Upper lobe of right lung (tissue), 1 donor: ENCODE data around the gene OR51B6. TPM values are rescaled to one million over a fixed set of nuclear protein-coding genes. Genes with fewer than 3 reads are reported as not detected.
"Not testable (repeated sequence)": the region's sequence is repeated elsewhere in the genome, so short reads cannot be mapped to it uniquely, and the experiment has no call there.

Experiments used
- ATAC-seq: fragments of 200-7000 bp; cut with Tn5 transposase; one replicate; pipeline ENCODE4 v1.9.1; 2020; ENCODE audit warnings: mild to moderate bottlenecking, moderate library complexity
- DNase-seq: peaks from one replicate; pipeline ENCODE4 v3.0.0-alpha.2; 2020
- H3K27ac ChIP-seq: fragments of 200-600 bp; one replicate; pipeline ENCODE4 v1.8.0; 2022
- H3K27me3 ChIP-seq: fragments of 200-600 bp; one replicate; pipeline ENCODE4 v1.8.0; 2022; ENCODE audit warnings: mild to moderate bottlenecking
- H3K36me3 ChIP-seq: fragments of 200-600 bp; one replicate; pipeline ENCODE4 v1.8.0; 2022
- H3K4me1 ChIP-seq: fragments of 200-600 bp; one replicate; pipeline ENCODE4 v1.8.0; 2022
- H3K4me3 ChIP-seq: fragments of 200-600 bp; one replicate; pipeline ENCODE4 v1.8.0; 2022; ENCODE audit warnings: mild to moderate bottlenecking
- H3K9me3 ChIP-seq: fragments of 200-600 bp; one replicate; pipeline ENCODE4 v1.8.0; 2022
- CTCF ChIP-seq: fragments of 200-600 bp; IDR thresholded peaks from one replicate; pipeline ENCODE4 v1.8.0; 2022; ENCODE audit warnings: antibody characterized with exemption
- intact Hi-C: fragments of 100-400 bp; cut with DNase I; formaldehyde crosslinking; loops from one replicate; pipeline ENCODE4 v1.11.0; 2022
- total RNA-seq: library from RNA; stranded (reverse); fragmentation: NEBNext Ultra II Directional; extraction: Animal tissue kit (Norgen Biotek cat#: 25700); gene quantifications from one replicate; pipeline ENCODE4 v1.2.1, GENCODE V29; 2021
- donor health status: DM: no; HTN: yes; CAD: no; lungs with severe emphysema.

OR51B6 gene
- total RNA-seq, 1 donor from 2014 or later = not detected

GRCh38 chr11:5310423-5310822 is 40.9 kb upstream of the OR51B6 start:
- ATAC-seq = no peak
- no peak for TF ChIP-seq CTCF
- DNase-seq = no peak

GRCh38 chr11:5313326-5314023 is 37.8 kb upstream of the OR51B6 start:
- H3K4me1 ChIP-seq, H3K9me3 ChIP-seq, DNase-seq, H3K36me3 ChIP-seq, ATAC-seq, H3K27me3 ChIP-seq, intact Hi-C loops, H3K27ac ChIP-seq, H3K4me3 ChIP-seq: not testable (repeated sequence)

More at GRCh38 chr11:5310423-5310822, 40.9 kb upstream of the OR51B6 start:
- Histone ChIP-seq H3K36me3 (no peaks in the 10 kb centered on the region), H3K9me3 (no peaks in the 10 kb centered on the region), H3K27me3 (no peaks in the 10 kb centered on the region), H3K4me3 (no peak overlapping the region), H3K4me1 (no peaks in the 10 kb centered on the region), H3K27ac (no peak overlapping the region)
- intact Hi-C loops = no loop called here

- DNase-seq = no peak
- Histone ChIP-seq H3K9me3 (no peaks in the 10 kb centered on the region), H3K4me3 (no peak overlapping the region), H3K27me3 (no peaks in the 10 kb centered on the region), H3K4me1 (no peaks in the 10 kb centered on the region), H3K27ac (no peak overlapping the region), H3K36me3 (no peaks in the 10 kb centered on the region)
- TF ChIP-seq CTCF = no peak
- no peak for ATAC-seq
- intact Hi-C loops = no loop called here
Observed at GRCh38 chr11:5317292-5317691, 34.0 kb upstream of the OR51B6 start.

- Histone ChIP-seq H3K4me1 (no peaks in the 10 kb centered on the region), H3K27ac (no peak within 1 kb of the TSS), H3K27me3 (no peaks in the 10 kb centered on the region), H3K4me3 (no peak within 1 kb of the TSS), H3K36me3 (no peaks in the 10 kb centered on the region), H3K9me3 (no peaks in the 10 kb centered on the region)
- TF ChIP-seq CTCF = no peak
- ATAC-seq (no peak), DNase-seq (no peak)
- intact Hi-C loops = no loop called here
Observed at GRCh38 chr11:5324197-5324596, 27.1 kb upstream of the OR51B6 start, which contains the start of gene OR51B2. Gene OR51B2 (minus strand): TSS chr11:5324297. CDS start chr11:5324297, 0 bp downstream.

- Histone ChIP-seq H3K27ac (no peak overlapping the region), H3K9me3 (no peaks in the 10 kb centered on the region), H3K4me3 (no peak overlapping the region), H3K36me3 (no peaks in the 10 kb centered on the region), H3K4me1 (no peaks in the 10 kb centered on the region), H3K27me3 (no peaks in the 10 kb centered on the region)
- no peak for ATAC-seq
- TF ChIP-seq CTCF = no peak
- intact Hi-C loops = no loop called here
- DNase-seq = no peak
Observed at GRCh38 chr11:5335170-5335569, 16.1 kb upstream of the OR51B6 start.

- TF ChIP-seq CTCF = no peak
- Histone ChIP-seq H3K9me3 (no peaks in the 10 kb centered on the region), H3K27me3 (no peaks in the 10 kb centered on the region), H3K27ac (no peak overlapping the region), H3K4me3 (no peak overlapping the region), H3K4me1 (no peaks in the 10 kb centered on the region), H3K36me3 (no peaks in the 10 kb centered on the region)
- intact Hi-C loops = no loop called here
- ATAC-seq = no peak
- DNase-seq = no peak
Observed at GRCh38 chr11:5336331-5336730, 15.0 kb upstream of the OR51B6 start.

GRCh38 chr11:5337253-5337652 is 14.1 kb upstream of the OR51B6 start:
- ATAC-seq, H3K9me3 ChIP-seq, H3K4me1 ChIP-seq, H3K4me3 ChIP-seq, H3K27ac ChIP-seq, H3K27me3 ChIP-seq, intact Hi-C loops, H3K36me3 ChIP-seq, DNase-seq: not testable (repeated sequence)
